ENCODE results near the gene OGFOD1. TPM values are rescaled to one million over a fixed set of nuclear protein-coding genes. Genes with fewer than 3 reads are reported as not detected.

The OGFOD1 gene
- polyA plus RNA-seq, 3 donors, result 8.2 to 37.9 (median 23.4) TPM

- H2AFZ ChIP-seq (ENCODE audit: insufficient read depth, low read depth, low read length, poor library complexity, severe bottlenecking), result no peak overlapping the region
- H3K4me2 ChIP-seq (replicated peaks; ENCODE audit: extremely low read depth, low read length, poor library complexity, severe bottlenecking), result no peak overlapping the region
- no peaks in the 10 kb centered on the region for H3K27me3 ChIP-seq (ENCODE audit: control insufficient read depth in 2 of 2, insufficient read depth in 2 of 2, low read length in 2 of 2)
- peaks cover 0 to 2% (median 0%) of the 10 kb centered on the region in 3 donors for H3K27me3 Mint-ChIP-seq (ENCODE audit: low read depth in 3 of 3)
- H3K9me3 Mint-ChIP-seq, result no peaks in the 10 kb centered on the region
- no peak overlapping the region for H3K4me3 ChIP-seq (replicated peaks in 1 of 3; ENCODE audit: low read depth in 2 of 3, low read length in 3 of 3)
- H3K27ac Mint-ChIP-seq, result no peak overlapping the region
- DNase-seq, result no peak
- H3K4me3 Mint-ChIP-seq, result no peak overlapping the region
- H3K36me3 ChIP-seq (replicated peaks in 1 of 2; ENCODE audit: control insufficient read depth in 1 of 2, insufficient read depth in 2 of 2, low read length in 2 of 2), result peaks cover 31 to 44% of the 10 kb centered on the region in 2 donors
- whole genome bisulfite sequencing (ENCODE audit: insufficient coverage), result no CpG with 5 or more reads among the region's 1 CpG
- intact Hi-C loops (cut with micrococcal nuclease), result no loop called here
- peaks cover 51 to 60% of the 10 kb centered on the region in 2 donors for H3K36me3 Mint-ChIP-seq
- H4K20me1 ChIP-seq (ENCODE audit: insufficient read depth, low read length), result no peaks in the 10 kb centered on the region
- H3K27ac ChIP-seq (ENCODE audit: low read depth in 1 of 2, low read length in 2 of 2), result no peak overlapping the region
- H3K4me1 ChIP-seq (ENCODE audit: control insufficient read depth in 1 of 2, insufficient read depth in 2 of 2, low read length in 2 of 2), result no peaks in the 10 kb centered on the region
- no peaks in the 10 kb centered on the region for H3K79me2 ChIP-seq (ENCODE audit: insufficient read depth, low read length)
- H3K9ac ChIP-seq (ENCODE audit: insufficient read depth, low read length, poor library complexity, severe bottlenecking), result no peak overlapping the region
- TF ChIP-seq, protein P1, sequence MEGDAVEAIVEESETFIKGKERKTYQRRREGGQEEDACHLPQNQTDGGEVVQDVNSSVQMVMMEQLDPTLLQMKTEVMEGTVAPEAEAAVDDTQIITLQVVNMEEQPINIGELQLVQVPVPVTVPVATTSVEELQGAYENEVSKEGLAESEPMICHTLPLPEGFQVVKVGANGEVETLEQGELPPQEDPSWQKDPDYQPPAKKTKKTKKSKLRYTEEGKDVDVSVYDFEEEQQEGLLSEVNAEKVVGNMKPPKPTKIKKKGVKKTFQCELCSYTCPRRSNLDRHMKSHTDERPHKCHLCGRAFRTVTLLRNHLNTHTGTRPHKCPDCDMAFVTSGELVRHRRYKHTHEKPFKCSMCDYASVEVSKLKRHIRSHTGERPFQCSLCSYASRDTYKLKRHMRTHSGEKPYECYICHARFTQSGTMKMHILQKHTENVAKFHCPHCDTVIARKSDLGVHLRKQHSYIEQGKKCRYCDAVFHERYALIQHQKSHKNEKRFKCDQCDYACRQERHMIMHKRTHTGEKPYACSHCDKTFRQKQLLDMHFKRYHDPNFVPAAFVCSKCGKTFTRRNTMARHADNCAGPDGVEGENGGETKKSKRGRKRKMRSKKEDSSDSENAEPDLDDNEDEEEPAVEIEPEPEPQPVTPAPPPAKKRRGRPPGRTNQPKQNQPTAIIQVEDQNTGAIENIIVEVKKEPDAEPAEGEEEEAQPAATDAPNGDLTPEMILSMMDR (IDR thresholded peaks at IDR 0.05), result no peak
- H3K9me3 ChIP-seq (replicated peaks in 1 of 2; ENCODE audit: control insufficient read depth in 1 of 2, insufficient read depth in 1 of 2, low read length in 2 of 2), result no peaks in the 10 kb centered on the region
- H3K4me1 Mint-ChIP-seq, result no peaks in the 10 kb centered on the region
These were observed 42.5 kb downstream of the OGFOD1 start for GRCh38 chr16:56493815-56494214.

DNA sequence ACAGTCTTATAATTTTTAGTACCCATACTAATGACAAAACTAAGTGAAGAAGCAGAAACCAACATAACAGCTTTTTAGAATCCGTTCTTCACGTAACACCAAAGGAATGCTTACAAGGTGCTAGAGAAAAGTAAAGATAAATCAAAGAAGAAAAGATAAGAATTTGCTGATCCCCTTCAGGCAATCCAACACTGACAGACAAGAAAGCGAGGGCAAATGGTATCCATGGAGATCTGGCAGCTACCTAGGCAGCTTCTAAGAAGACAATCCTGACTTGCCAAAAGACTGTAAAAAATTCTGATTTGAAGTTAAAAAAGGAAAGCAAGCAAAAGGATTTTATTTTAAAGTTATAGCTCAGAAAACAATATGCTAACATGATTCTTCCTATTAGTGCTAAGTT is 53.8 kb downstream of the OGFOD1 start:
- no peaks in the 10 kb centered on the region for H4K20me1 ChIP-seq (ENCODE audit: insufficient read depth, low read length)
- H3K27me3 ChIP-seq (ENCODE audit: control insufficient read depth in 2 of 2, insufficient read depth in 2 of 2, low read length in 2 of 2), result no peaks in the 10 kb centered on the region
- WGBS (ENCODE audit: insufficient coverage), result no CpG with 5 or more reads among the region's 3 CpGs
- H3K79me2 ChIP-seq (ENCODE audit: insufficient read depth, low read length), result no peaks in the 10 kb centered on the region
- H3K27ac ChIP-seq (ENCODE audit: low read depth in 1 of 2, low read length in 2 of 2), result no peak overlapping the region
- DNase-seq, result no peak
- H3K9ac ChIP-seq (ENCODE audit: insufficient read depth, low read length, poor library complexity, severe bottlenecking), result no peak overlapping the region
- Mint-ChIP-seq H3K27me3 (ENCODE audit: low read depth in 3 of 3) (no peaks in the 10 kb centered on the region), H3K9me3 (no peaks in the 10 kb centered on the region), H3K27ac (no peak overlapping the region), H3K4me3 (no peak overlapping the region), H3K36me3 (peaks cover 64 to 82% of the 10 kb centered on the region in 2 donors), H3K4me1 (no peaks in the 10 kb centered on the region)
- intact Hi-C loops (cut with micrococcal nuclease), result no loop called here
- no peak overlapping the region for H3K4me3 ChIP-seq (replicated peaks in 1 of 3; ENCODE audit: low read depth in 2 of 3, low read length in 3 of 3)
- TF ChIP-seq, protein P1 (IDR thresholded peaks at IDR 0.05), result no peak
- H3K4me1 ChIP-seq (ENCODE audit: control insufficient read depth in 1 of 2, insufficient read depth in 2 of 2, low read length in 2 of 2), result no peaks in the 10 kb centered on the region
- H3K9me3 ChIP-seq (replicated peaks in 1 of 2; ENCODE audit: control insufficient read depth in 1 of 2, insufficient read depth in 1 of 2, low read length in 2 of 2), result no peaks in the 10 kb centered on the region
- no peak overlapping the region for H3K4me2 ChIP-seq (replicated peaks; ENCODE audit: extremely low read depth, low read length, poor library complexity, severe bottlenecking)
- H2AFZ ChIP-seq (ENCODE audit: insufficient read depth, low read depth, low read length, poor library complexity, severe bottlenecking), result no peak overlapping the region
- H3K36me3 ChIP-seq (replicated peaks in 1 of 2; ENCODE audit: control insufficient read depth in 1 of 2, insufficient read depth in 2 of 2, low read length in 2 of 2), result peaks cover 75 to 96% of the 10 kb centered on the region in 2 donors

Measured in CD14-positive monocyte (primary cell).